ENCODE results near the gene HYI.

DNA sequence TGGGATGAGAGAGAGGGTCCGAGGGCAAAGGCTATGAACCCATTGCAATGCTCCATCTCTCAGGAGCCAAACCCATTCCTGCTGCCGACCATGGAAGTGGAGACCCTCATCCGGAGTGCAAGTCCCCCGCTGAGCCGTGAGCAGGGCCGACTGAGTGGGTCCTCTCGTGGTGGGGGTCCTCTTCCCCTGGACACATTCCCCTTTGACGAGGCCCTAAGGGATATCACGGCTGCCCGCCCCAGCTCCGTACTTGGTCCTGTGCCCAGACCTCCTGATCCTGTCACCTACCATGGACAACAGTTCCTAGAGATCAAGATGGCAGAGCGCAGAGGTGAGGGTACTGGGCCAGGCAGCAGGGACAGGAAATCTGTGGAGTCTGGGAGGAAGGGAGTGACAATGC, 11.0 kb downstream of the HYI start:
- TF ChIP-seq CTCF (IDR thresholded peaks at IDR 0.05): no peak
- TF ChIP-seq EP300 (IDR thresholded peaks at IDR 0.05; ENCODE audit: borderline replicate concordance in 1 of 2, low read depth in 1 of 2, low read length in 1 of 2): no peak
- TF ChIP-seq SMC3 (IDR thresholded peaks at IDR 0.05; ENCODE audit: low read depth, low read length): no peak
- TF ChIP-seq TCF12 (IDR thresholded peaks at IDR 0.05): no peak
- TF ChIP-seq FOSL2 (IDR thresholded peaks at IDR 0.05; ENCODE audit: borderline replicate concordance, low read depth): no peak
- TF ChIP-seq POLR2AphosphoS5 (IDR thresholded peaks at IDR 0.05; ENCODE audit: low read depth, low read length): no peak
- TF ChIP-seq NRF1 (IDR thresholded peaks at IDR 0.05; ENCODE audit: low read depth, low read length): no peak
- TF ChIP-seq TAF1 (IDR thresholded peaks at IDR 0.05; ENCODE audit: borderline replicate concordance, low read depth, low read length): no peak
- no peak for TF ChIP-seq RAD21 (IDR thresholded peaks at IDR 0.05; ENCODE audit: low read length)

Measured in SK-N-SH (cell line).